Upper lobe of left lung (tissue), 4 donors: ENCODE measurements around the gene SEMA3A.

Source experiments
- POLR2A ChIP-seq, 4 donors: fragments of 450-650 bp; IDR thresholded peaks; one replicate each; pipeline ENCODE4 v1.5.1; 2016 to 2017; ENCODE audit warnings: antibody characterized with exemption in 4 of 4, mild to moderate bottlenecking in 2 of 4
- TF ChIP-seq, protein P1 (sequence below), 6 experiments: fragments of 450-650 bp in 4 of 6; fragments of 200-600 bp in 2 of 6; sonication (generic) in 2 of 6; IDR thresholded peaks; one replicate each; pipeline ENCODE4 v1.5.1; 2016 to 2019; ENCODE audit warnings: antibody characterized with exemption in 6 of 6

DNA sequence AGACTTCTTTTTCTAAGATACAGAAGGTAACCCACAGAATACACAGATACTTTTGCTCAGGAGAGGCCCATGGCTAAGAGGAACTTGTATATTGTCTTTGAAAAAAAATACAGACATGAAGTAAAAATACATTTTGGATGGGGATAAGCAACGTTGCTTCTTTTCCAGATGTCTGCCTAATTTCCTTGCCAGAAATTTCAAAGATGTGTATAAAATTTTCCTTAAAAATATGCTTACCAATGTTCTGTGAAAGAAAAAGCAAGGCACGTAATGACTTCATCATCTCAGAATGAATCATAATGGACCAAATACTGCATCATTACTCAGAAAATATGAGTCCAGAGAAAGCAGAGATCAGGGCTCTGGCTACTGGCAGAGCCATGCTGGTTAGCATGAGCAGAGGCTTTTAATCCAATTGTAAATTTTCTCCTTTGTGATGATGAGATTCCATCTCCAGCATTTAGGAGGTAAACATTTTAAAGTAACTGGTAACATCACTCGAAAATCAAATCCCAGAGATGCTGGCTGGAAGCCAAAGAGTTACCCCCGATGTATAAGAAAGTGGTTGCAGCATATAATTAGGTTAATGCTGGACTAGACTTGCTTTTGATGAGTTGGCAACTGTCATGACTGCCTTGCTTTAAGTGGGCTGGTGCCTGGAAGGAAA is 272.5 kb downstream of the SEMA3A start:
- TF ChIP-seq, protein P1, sequence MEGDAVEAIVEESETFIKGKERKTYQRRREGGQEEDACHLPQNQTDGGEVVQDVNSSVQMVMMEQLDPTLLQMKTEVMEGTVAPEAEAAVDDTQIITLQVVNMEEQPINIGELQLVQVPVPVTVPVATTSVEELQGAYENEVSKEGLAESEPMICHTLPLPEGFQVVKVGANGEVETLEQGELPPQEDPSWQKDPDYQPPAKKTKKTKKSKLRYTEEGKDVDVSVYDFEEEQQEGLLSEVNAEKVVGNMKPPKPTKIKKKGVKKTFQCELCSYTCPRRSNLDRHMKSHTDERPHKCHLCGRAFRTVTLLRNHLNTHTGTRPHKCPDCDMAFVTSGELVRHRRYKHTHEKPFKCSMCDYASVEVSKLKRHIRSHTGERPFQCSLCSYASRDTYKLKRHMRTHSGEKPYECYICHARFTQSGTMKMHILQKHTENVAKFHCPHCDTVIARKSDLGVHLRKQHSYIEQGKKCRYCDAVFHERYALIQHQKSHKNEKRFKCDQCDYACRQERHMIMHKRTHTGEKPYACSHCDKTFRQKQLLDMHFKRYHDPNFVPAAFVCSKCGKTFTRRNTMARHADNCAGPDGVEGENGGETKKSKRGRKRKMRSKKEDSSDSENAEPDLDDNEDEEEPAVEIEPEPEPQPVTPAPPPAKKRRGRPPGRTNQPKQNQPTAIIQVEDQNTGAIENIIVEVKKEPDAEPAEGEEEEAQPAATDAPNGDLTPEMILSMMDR (IDR thresholded peaks at IDR 0.05), result no peak
- TF ChIP-seq POLR2A (IDR thresholded peaks at IDR 0.05), result no peak
